H7 (cell line): Measurements from ENCODE around the gene ABCG5. TPM values are rescaled to one million over a fixed set of nuclear protein-coding genes. Genes with fewer than 3 reads are reported as not detected.

Source experiments
- DNase-seq: peaks from one replicate; pipeline ENCODE4 v3.0.0; 2012
- H3K27me3 ChIP-seq: 2 replicates; pipeline ENCODE4 v1.6.0; 2011; ENCODE audit warnings: mild to moderate bottlenecking, low read length; ENCODE audit not compliant: control insufficient read depth, insufficient read depth
- H3K36me3 ChIP-seq: replicated peaks from 2 replicates; pipeline ENCODE4 v1.5.1; 2011; ENCODE audit warnings: low read length; ENCODE audit not compliant: control insufficient read depth, insufficient read depth
- H3K4me3 ChIP-seq: 2 replicates; pipeline ENCODE4 v1.5.1; 2011; ENCODE audit warnings: low read depth, mild to moderate bottlenecking, control low read depth, low read length, moderate library complexity; ENCODE audit not compliant: insufficient read depth
- total RNA-seq: library from RNA; depleted of rRNA; stranded (reverse); fragments of >200 nt; shearing (Covaris generic); gene quantifications from 2 replicates; pipeline ENCODE4 v1.2.3, GENCODE V29; 2014

Gene ABCG5
- total RNA-seq, 1 experiment from 2014 or later: not detected

- DNase-seq: peak; percentile 17
- Histone ChIP-seq H3K27me3 (no peaks in the 10 kb centered on the region; the same call in 1 of the 2 replicates), H3K36me3 (no peaks in the 10 kb centered on the region), H3K4me3 (no peak overlapping the region)
Observed at GRCh38 chr2:43832457-43832856, 6.2 kb downstream of the ABCG5 start.

- peak; percentile 61 for DNase-seq
- Histone ChIP-seq H3K36me3 (no peaks in the 10 kb centered on the region), H3K4me3 (peak overlapping the region; percentile 29; the same call in 1 of the 2 replicates), H3K27me3 (no peaks in the 10 kb centered on the region; the same call in 1 of the 2 replicates)
Observed at GRCh38 chr2:43831543-43832294, 6.9 kb downstream of the ABCG5 start.

- Histone ChIP-seq H3K4me3 (no peak overlapping the region), H3K27me3 (no peaks in the 10 kb centered on the region; the same call in 1 of the 2 replicates)
Observed at GRCh38 chr2:43826305-43827250, 12.1 kb downstream of the ABCG5 start.

GRCh38 chr2:43825841-43826240, 12.8 kb downstream of the ABCG5 start:
- H3K4me3 ChIP-seq: no peak overlapping the region
- H3K27me3 ChIP-seq: no peaks in the 10 kb centered on the region
- H3K36me3 ChIP-seq: no peaks in the 10 kb centered on the region
- no peak for DNase-seq

More at GRCh38 chr2:43826305-43827250, 12.1 kb downstream of the ABCG5 start:
- peak; percentile 4 for DNase-seq
- H3K36me3 ChIP-seq: no peaks in the 10 kb centered on the region

GRCh38 chr2:43824951-43825493, 13.6 kb downstream of the ABCG5 start:
- no peak overlapping the region for H3K4me3 ChIP-seq
- peak; percentile 2 for DNase-seq
- H3K27me3 ChIP-seq: no peaks in the 10 kb centered on the region
- H3K36me3 ChIP-seq: no peaks in the 10 kb centered on the region

- Histone ChIP-seq H3K4me3 (no peak overlapping the region), H3K27me3 (no peaks in the 10 kb centered on the region), H3K36me3 (no peaks in the 10 kb centered on the region)
- no peak for DNase-seq
Observed at GRCh38 chr2:43824512-43824911, 14.1 kb downstream of the ABCG5 start.

GRCh38 chr2:43823751-43824150, 14.9 kb downstream of the ABCG5 start:
- DNase-seq: peak; percentile 13
- Histone ChIP-seq H3K4me3 (no peak overlapping the region), H3K36me3 (no peaks in the 10 kb centered on the region), H3K27me3 (no peaks in the 10 kb centered on the region)

- H3K4me3 ChIP-seq: no peak overlapping the region
- DNase-seq: no peak
- no peaks in the 10 kb centered on the region for H3K36me3 ChIP-seq
- H3K27me3 ChIP-seq: no peaks in the 10 kb centered on the region
Observed at GRCh38 chr2:43822839-43823238, 15.8 kb downstream of the ABCG5 start.

- H3K4me3 ChIP-seq: no peak overlapping the region
- no peaks in the 10 kb centered on the region for H3K27me3 ChIP-seq
- no peak for DNase-seq
- no peaks in the 10 kb centered on the region for H3K36me3 ChIP-seq
Observed at GRCh38 chr2:43819491-43820163, 19.0 kb downstream of the ABCG5 start.

GRCh38 chr2:43818761-43819160, 19.9 kb downstream of the ABCG5 start:
- Histone ChIP-seq H3K4me3 (no peak overlapping the region), H3K27me3 (no peaks in the 10 kb centered on the region), H3K36me3 (no peaks in the 10 kb centered on the region)
- no peak for DNase-seq

- DNase-seq: no peak
- no peaks in the 10 kb centered on the region for H3K27me3 ChIP-seq
- no peaks in the 10 kb centered on the region for H3K36me3 ChIP-seq
- H3K4me3 ChIP-seq: no peak overlapping the region
Observed at GRCh38 chr2:43814711-43815110, 23.9 kb downstream of the ABCG5 start.

GRCh38 chr2:43812947-43813346, 25.7 kb downstream of the ABCG5 start:
- H3K4me3 ChIP-seq: no peak overlapping the region
- no peak for DNase-seq
- no peaks in the 10 kb centered on the region for H3K27me3 ChIP-seq
- H3K36me3 ChIP-seq: no peaks in the 10 kb centered on the region

- DNase-seq: no peak
- H3K36me3 ChIP-seq: no peaks in the 10 kb centered on the region
- H3K27me3 ChIP-seq: no peaks in the 10 kb centered on the region
- no peak overlapping the region for H3K4me3 ChIP-seq
Observed at GRCh38 chr2:43812006-43812405, 26.6 kb downstream of the ABCG5 start.

GRCh38 chr2:43810888-43811287, 27.8 kb downstream of the ABCG5 start:
- no peak for DNase-seq

More at GRCh38 chr2:43810888-43811287, 27.8 kb downstream of the ABCG5 start:
- Histone ChIP-seq H3K27me3 (no peaks in the 10 kb centered on the region), H3K36me3 (no peaks in the 10 kb centered on the region), H3K4me3 (no peak overlapping the region)
